WTC11 (cell line): ENCODE measurements around the gene PARP4.

ENCODE experiments used
- GABPB1 ChIP-seq: sonication (generic); formaldehyde crosslinking; IDR thresholded peaks from 2 replicates; pipeline ENCODE4 v1.8.1; 2023; ENCODE audit warnings: mild to moderate bottlenecking, missing genetic modification reagents
- TF ChIP-seq, protein P1 (sequence below): sonication (generic); formaldehyde crosslinking; IDR thresholded peaks from 2 replicates; pipeline ENCODE4 v1.8.0; 2022; ENCODE audit warnings: mild to moderate bottlenecking, missing genetic modification reagents
- TF ChIP-seq, protein P2 (sequence below): sonication (generic); formaldehyde crosslinking; IDR thresholded peaks from 2 replicates; pipeline ENCODE4 v1.8.1; 2023; ENCODE audit warnings: mild to moderate bottlenecking, missing genetic modification reagents, borderline replicate concordance
- TF ChIP-seq, protein P3 (sequence below): sonication (generic); formaldehyde crosslinking; IDR thresholded peaks from 2 replicates; pipeline ENCODE4 v1.8.1; 2023; ENCODE audit warnings: mild to moderate bottlenecking, missing genetic modification reagents, moderate library complexity
- TF ChIP-seq, protein P4 (sequence below): fragments of 200-600 bp; IDR thresholded peaks from 2 replicates; pipeline ENCODE4 v1.8.0; 2022; ENCODE audit warnings: antibody characterized with exemption
- TF ChIP-seq, protein P5 (sequence below): sonication (generic); formaldehyde crosslinking; IDR thresholded peaks from 2 replicates; pipeline ENCODE4 v1.8.0; 2023; ENCODE audit warnings: missing genetic modification reagents
- TF ChIP-seq, protein P6 (sequence below): sonication (generic); formaldehyde crosslinking; IDR thresholded peaks from 2 replicates; pipeline ENCODE4 v1.8.0; 2023; ENCODE audit warnings: mild to moderate bottlenecking, missing genetic modification reagents

DNA sequence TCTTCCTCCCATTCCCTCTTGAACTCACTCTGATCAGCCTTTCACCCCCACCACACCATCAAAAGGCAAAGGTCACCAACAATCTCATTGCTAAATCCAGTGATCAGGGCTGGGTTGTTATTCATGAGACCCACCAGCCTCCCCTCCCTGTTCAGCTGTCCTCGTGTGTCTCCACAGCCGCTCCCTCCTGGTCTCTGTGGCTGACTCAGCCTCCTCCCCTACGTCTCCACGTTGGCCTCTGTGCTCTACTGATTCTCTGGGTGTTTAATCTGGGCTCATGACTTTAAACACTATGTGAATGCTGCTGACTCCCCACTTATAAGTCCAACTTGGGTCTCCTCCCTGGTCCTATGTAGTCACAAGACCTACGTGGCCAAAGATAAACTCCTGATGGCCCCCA lies 38.9 kb downstream of the PARP4 start:
- TF ChIP-seq, protein P1, sequence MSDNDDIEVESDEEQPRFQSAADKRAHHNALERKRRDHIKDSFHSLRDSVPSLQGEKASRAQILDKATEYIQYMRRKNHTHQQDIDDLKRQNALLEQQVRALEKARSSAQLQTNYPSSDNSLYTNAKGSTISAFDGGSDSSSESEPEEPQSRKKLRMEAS (CRISPR knock-in tag): no peak
- TF ChIP-seq, protein P2, sequence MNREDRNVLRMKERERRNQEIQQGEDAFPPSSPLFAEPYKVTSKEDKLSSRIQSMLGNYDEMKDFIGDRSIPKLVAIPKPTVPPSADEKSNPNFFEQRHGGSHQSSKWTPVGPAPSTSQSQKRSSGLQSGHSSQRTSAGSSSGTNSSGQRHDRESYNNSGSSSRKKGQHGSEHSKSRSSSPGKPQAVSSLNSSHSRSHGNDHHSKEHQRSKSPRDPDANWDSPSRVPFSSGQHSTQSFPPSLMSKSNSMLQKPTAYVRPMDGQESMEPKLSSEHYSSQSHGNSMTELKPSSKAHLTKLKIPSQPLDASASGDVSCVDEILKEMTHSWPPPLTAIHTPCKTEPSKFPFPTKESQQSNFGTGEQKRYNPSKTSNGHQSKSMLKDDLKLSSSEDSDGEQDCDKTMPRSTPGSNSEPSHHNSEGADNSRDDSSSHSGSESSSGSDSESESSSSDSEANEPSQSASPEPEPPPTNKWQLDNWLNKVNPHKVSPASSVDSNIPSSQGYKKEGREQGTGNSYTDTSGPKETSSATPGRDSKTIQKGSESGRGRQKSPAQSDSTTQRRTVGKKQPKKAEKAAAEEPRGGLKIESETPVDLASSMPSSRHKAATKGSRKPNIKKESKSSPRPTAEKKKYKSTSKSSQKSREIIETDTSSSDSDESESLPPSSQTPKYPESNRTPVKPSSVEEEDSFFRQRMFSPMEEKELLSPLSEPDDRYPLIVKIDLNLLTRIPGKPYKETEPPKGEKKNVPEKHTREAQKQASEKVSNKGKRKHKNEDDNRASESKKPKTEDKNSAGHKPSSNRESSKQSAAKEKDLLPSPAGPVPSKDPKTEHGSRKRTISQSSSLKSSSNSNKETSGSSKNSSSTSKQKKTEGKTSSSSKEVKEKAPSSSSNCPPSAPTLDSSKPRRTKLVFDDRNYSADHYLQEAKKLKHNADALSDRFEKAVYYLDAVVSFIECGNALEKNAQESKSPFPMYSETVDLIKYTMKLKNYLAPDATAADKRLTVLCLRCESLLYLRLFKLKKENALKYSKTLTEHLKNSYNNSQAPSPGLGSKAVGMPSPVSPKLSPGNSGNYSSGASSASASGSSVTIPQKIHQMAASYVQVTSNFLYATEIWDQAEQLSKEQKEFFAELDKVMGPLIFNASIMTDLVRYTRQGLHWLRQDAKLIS: no peak
- TF ChIP-seq, protein P3, sequence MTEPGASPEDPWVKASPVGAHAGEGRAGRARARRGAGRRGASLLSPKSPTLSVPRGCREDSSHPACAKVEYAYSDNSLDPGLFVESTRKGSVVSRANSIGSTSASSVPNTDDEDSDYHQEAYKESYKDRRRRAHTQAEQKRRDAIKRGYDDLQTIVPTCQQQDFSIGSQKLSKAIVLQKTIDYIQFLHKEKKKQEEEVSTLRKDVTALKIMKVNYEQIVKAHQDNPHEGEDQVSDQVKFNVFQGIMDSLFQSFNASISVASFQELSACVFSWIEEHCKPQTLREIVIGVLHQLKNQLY (CRISPR knock-in tag): no peak
- no peak for TF ChIP-seq GABPB1 (CRISPR knock-in tag)
- TF ChIP-seq, protein P4, sequence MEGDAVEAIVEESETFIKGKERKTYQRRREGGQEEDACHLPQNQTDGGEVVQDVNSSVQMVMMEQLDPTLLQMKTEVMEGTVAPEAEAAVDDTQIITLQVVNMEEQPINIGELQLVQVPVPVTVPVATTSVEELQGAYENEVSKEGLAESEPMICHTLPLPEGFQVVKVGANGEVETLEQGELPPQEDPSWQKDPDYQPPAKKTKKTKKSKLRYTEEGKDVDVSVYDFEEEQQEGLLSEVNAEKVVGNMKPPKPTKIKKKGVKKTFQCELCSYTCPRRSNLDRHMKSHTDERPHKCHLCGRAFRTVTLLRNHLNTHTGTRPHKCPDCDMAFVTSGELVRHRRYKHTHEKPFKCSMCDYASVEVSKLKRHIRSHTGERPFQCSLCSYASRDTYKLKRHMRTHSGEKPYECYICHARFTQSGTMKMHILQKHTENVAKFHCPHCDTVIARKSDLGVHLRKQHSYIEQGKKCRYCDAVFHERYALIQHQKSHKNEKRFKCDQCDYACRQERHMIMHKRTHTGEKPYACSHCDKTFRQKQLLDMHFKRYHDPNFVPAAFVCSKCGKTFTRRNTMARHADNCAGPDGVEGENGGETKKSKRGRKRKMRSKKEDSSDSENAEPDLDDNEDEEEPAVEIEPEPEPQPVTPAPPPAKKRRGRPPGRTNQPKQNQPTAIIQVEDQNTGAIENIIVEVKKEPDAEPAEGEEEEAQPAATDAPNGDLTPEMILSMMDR: no peak
- TF ChIP-seq, protein P5, sequence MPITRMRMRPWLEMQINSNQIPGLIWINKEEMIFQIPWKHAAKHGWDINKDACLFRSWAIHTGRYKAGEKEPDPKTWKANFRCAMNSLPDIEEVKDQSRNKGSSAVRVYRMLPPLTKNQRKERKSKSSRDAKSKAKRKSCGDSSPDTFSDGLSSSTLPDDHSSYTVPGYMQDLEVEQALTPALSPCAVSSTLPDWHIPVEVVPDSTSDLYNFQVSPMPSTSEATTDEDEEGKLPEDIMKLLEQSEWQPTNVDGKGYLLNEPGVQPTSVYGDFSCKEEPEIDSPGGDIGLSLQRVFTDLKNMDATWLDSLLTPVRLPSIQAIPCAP: no peak
- TF ChIP-seq, protein P6, sequence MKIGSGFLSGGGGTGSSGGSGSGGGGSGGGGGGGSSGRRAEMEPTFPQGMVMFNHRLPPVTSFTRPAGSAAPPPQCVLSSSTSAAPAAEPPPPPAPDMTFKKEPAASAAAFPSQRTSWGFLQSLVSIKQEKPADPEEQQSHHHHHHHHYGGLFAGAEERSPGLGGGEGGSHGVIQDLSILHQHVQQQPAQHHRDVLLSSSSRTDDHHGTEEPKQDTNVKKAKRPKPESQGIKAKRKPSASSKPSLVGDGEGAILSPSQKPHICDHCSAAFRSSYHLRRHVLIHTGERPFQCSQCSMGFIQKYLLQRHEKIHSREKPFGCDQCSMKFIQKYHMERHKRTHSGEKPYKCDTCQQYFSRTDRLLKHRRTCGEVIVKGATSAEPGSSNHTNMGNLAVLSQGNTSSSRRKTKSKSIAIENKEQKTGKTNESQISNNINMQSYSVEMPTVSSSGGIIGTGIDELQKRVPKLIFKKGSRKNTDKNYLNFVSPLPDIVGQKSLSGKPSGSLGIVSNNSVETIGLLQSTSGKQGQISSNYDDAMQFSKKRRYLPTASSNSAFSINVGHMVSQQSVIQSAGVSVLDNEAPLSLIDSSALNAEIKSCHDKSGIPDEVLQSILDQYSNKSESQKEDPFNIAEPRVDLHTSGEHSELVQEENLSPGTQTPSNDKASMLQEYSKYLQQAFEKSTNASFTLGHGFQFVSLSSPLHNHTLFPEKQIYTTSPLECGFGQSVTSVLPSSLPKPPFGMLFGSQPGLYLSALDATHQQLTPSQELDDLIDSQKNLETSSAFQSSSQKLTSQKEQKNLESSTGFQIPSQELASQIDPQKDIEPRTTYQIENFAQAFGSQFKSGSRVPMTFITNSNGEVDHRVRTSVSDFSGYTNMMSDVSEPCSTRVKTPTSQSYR (CRISPR knock-in tag): no peak
